PC-9 (cell line): ENCODE results near the gene NR6A1.

Experiments used
- CTCF ChIP-seq: fragments of 200-600 bp; sonication (generic); conservative IDR thresholded peaks from 2 replicates; pipeline ENCODE4 v1.6.1; 2017; ENCODE audit warnings: mixed run types, antibody characterized with exemption, mild to moderate bottlenecking, moderate library complexity
- EZH2 ChIP-seq: fragments of 200-600 bp; sonication (generic); IDR thresholded peaks from 2 replicates; pipeline ENCODE4 v1.8.0; 2017; ENCODE audit warnings: antibody characterized with exemption, low read depth

DNA sequence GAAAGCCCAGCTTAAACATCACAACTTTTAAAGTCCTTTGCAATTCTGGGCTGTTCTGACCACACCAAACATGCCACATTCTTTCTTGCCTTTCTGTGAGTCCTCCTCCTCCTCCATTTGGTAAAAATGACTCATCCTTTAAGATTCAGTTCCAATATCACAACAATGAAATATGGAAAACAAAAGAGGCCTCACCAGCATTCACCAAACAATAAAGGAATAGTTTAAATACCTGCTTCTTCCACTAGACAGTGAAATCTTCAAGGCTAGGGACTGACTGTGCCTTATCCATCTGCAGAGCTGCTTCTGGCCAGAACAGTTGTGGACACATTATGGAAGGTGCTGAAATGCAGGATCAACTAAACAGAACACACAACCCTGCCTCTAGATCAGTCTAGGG, 36.0 kb downstream of the NR6A1 start:
- TF ChIP-seq CTCF: no peak
- TF ChIP-seq EZH2: no peak
